Loucy (cell line): ENCODE results near the gene MYCBP.

ENCODE experiments used
- H2AFZ ChIP-seq: fragments of 200-600 bp; sonication (generic); 2 replicates; pipeline ENCODE4 v1.6.0; 2016; ENCODE audit warnings: antibody characterized with exemption, mild to moderate bottlenecking, low read length, moderate library complexity
- H3F3A ChIP-seq: fragments of 200-600 bp; 2 replicates; pipeline ENCODE4 v1.6.0; 2016; ENCODE audit warnings: antibody characterized with exemption, low read depth, mild to moderate bottlenecking
- H3K27me3 ChIP-seq: fragments of 200-600 bp; sonication (generic); 2 replicates; pipeline ENCODE4 v1.6.1; 2014; ENCODE audit warnings: low read length, mild to moderate bottlenecking; ENCODE audit not compliant: insufficient read depth, poor library complexity, severe bottlenecking
- H3K36me3 ChIP-seq: fragments of 200-600 bp; sonication (generic); 2 replicates; pipeline ENCODE4 v1.6.1; 2016; ENCODE audit warnings: low read length; ENCODE audit not compliant: insufficient read depth
- H3K4me1 ChIP-seq: fragments of 200-600 bp; sonication (generic); 2 replicates; pipeline ENCODE4 v1.5.1; 2014; ENCODE audit warnings: low read length, mild to moderate bottlenecking; ENCODE audit not compliant: insufficient read depth, poor library complexity, severe bottlenecking
- H3K4me2 ChIP-seq: fragments of 200-600 bp; sonication (generic); 2 replicates; pipeline ENCODE4 v1.6.0; 2014; ENCODE audit warnings: antibody characterized with exemption, low read length, low read depth, mild to moderate bottlenecking; ENCODE audit not compliant: poor library complexity, severe bottlenecking
- H3K4me3 ChIP-seq: fragments of 200-600 bp; sonication (generic); 2 replicates; pipeline ENCODE4 v1.5.1; 2014; ENCODE audit warnings: low read length, mild to moderate bottlenecking, mixed read lengths; ENCODE audit not compliant: poor library complexity, severe bottlenecking
- H3K79me2 ChIP-seq: fragments of 200-600 bp; sonication (generic); 2 replicates; pipeline ENCODE4 v1.6.1; 2014; ENCODE audit warnings: low read length; ENCODE audit not compliant: insufficient read depth
- H3K9ac ChIP-seq: fragments of 200-600 bp; sonication (generic); 2 replicates; pipeline ENCODE4 v1.6.0; 2014; ENCODE audit warnings: mild to moderate bottlenecking, low read depth, low read length, moderate library complexity; ENCODE audit not compliant: poor library complexity, severe bottlenecking
- H3K9me2 ChIP-seq: fragments of 200-600 bp; sonication (generic); replicated peaks from 2 replicates; pipeline ENCODE4 v1.6.1; 2016; ENCODE audit warnings: low read depth, low read length, mixed read lengths
- H3K9me3 ChIP-seq: fragments of 200-600 bp; sonication (generic); 2 replicates; pipeline ENCODE4 v1.6.1; 2014; ENCODE audit warnings: mild to moderate bottlenecking, antibody characterized with exemption, low read length, low read depth; ENCODE audit not compliant: insufficient read depth
- H4K20me1 ChIP-seq: fragments of 200-600 bp; sonication (generic); 2 replicates; pipeline ENCODE4 v1.6.0; 2014; ENCODE audit warnings: antibody characterized with exemption, low read length, mild to moderate bottlenecking; ENCODE audit not compliant: insufficient read depth, poor library complexity, severe bottlenecking
- EZH2phosphoT487 ChIP-seq: fragments of 200-600 bp; IDR thresholded peaks from 2 replicates; pipeline ENCODE4 v1.6.1; 2018; ENCODE audit warnings: antibody characterized with exemption, mild to moderate bottlenecking, moderate library complexity, borderline replicate concordance
- TF ChIP-seq, protein P1 (sequence below): fragments of 200-600 bp; sonication (generic); conservative IDR thresholded peaks from 2 replicates; pipeline ENCODE4 v1.5.1; 2014; ENCODE audit warnings: mild to moderate bottlenecking, antibody characterized with exemption, low read length

Gene MYCBP

DNA sequence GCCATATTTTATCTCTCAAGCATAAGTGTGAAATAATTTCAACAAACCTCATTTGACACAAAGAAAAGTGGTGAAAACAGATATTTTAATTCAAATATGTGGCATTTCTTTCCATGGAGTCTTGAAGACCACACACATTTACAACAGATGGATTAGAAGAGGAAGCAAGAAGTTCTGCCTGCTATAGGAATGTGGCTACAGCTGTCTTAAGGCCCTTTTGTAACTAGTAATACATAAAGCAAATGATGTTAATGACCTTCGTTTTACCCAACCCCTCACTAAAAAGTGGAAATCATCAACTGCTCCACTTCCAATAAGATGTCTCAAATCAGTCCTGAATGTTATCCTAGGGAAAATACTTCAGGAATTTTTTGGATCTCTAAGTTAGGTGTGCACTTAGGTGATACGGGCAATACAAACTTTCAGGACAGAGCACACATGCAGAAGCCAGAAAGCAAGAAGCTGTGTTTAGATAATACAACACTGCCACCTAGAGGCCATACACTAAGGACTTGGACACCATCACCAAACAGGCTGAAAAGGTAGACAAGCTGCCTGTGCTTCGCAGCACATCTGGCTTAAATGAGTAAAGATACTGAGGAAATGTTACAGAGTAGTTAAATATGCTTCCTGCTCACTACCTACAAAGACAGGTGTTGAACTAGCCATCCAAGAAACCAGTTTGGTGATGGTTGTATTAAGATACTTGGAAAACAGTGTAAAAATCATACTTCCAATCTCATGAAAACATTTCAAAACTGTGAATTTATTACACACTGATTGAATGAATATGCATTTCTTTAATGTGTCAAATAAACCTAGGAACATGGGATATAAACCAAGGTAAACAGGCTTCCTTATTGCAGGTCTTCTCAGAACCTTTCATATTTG, 38.0 kb downstream of the MYCBP start:
- Histone ChIP-seq H3K36me3 (peaks cover 26% of the 10 kb centered on the region; the same call in 1 of the 2 replicates), H4K20me1 (no peaks in the 10 kb centered on the region), H3K27me3 (no peaks in the 10 kb centered on the region), H3K79me2 (no peaks in the 10 kb centered on the region), H3K4me1 (no peaks in the 10 kb centered on the region), H3K9ac (no peak overlapping the region), H3K9me3 (no peaks in the 10 kb centered on the region), H3F3A (no peaks in the 10 kb centered on the region), H3K9me2 (no peaks in the 10 kb centered on the region), H3K4me2 (no peak overlapping the region), H2AFZ (no peak overlapping the region), H3K4me3 (no peak overlapping the region)
- TF ChIP-seq EZH2phosphoT487 = no peak
- TF ChIP-seq, protein P1, sequence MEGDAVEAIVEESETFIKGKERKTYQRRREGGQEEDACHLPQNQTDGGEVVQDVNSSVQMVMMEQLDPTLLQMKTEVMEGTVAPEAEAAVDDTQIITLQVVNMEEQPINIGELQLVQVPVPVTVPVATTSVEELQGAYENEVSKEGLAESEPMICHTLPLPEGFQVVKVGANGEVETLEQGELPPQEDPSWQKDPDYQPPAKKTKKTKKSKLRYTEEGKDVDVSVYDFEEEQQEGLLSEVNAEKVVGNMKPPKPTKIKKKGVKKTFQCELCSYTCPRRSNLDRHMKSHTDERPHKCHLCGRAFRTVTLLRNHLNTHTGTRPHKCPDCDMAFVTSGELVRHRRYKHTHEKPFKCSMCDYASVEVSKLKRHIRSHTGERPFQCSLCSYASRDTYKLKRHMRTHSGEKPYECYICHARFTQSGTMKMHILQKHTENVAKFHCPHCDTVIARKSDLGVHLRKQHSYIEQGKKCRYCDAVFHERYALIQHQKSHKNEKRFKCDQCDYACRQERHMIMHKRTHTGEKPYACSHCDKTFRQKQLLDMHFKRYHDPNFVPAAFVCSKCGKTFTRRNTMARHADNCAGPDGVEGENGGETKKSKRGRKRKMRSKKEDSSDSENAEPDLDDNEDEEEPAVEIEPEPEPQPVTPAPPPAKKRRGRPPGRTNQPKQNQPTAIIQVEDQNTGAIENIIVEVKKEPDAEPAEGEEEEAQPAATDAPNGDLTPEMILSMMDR = peak; percentile 87

DNA sequence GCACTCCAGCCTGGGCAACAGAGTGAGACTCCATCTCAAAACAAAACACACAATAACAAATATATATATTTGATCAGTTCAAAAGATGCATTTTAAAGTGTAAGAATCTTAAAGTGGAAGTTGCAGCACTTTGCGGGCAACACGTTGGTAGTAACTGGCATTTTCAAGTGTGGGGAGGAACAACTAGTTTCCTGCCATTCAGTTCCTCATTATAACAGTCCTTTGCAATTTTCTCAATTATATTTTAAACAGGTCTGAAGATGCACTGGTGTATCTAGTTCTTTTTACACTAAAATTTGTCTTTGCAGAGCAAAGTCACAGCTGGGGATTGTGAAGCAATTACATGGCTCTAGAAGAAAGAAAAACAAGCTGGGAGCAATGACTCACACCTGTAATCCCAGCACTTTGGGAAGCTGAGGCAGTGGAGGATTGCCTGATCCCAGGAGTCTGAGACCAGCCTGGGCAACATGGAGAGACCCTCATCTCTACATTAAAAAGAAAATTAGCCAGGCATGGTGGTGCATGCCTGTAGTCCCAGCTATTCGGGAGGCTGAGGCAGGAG, 38.8 kb downstream of the MYCBP start:
- no peaks in the 10 kb centered on the region for H4K20me1 ChIP-seq
- H2AFZ ChIP-seq = no peak overlapping the region
- no peaks in the 10 kb centered on the region for H3K4me1 ChIP-seq
- H3K36me3 ChIP-seq = peaks cover 20% of the 10 kb centered on the region; the same call in 1 of the 2 replicates
- no peaks in the 10 kb centered on the region for H3K9me3 ChIP-seq
- no peaks in the 10 kb centered on the region for H3K79me2 ChIP-seq
- no peaks in the 10 kb centered on the region for H3K9me2 ChIP-seq
- TF ChIP-seq, protein P1 = no peak
- no peak overlapping the region for H3K4me3 ChIP-seq
- H3K4me2 ChIP-seq = no peak overlapping the region
- no peaks in the 10 kb centered on the region for H3K27me3 ChIP-seq
- H3F3A ChIP-seq = no peaks in the 10 kb centered on the region
- H3K9ac ChIP-seq = no peak overlapping the region

DNA sequence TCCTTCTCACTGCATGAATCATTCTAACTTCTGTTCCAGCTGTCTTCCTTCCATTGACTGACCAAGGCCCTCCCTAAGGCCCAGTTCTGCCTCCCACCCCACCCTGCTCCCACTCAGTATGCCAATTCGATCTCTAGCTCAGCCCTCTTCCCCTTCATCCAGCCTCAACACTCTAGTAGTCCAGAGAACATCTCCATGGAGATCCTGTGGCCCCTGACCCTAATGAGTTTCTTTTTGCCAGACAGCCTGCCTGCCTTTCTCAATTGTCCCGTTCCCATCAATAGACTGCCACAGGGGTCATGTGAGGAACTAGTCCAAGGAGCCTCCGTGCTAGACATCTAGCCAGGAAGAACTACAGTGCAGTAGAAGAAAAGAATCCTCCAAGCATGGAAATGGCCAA, 40.0 kb downstream of the MYCBP start:
- TF ChIP-seq, protein P1 = no peak
- no peak for TF ChIP-seq EZH2phosphoT487
- H3K4me2 ChIP-seq = no peak overlapping the region

More for the DNA sequence above, 40.0 kb downstream of the MYCBP start:
- Histone ChIP-seq H4K20me1 (no peaks in the 10 kb centered on the region), H3K4me3 (no peak overlapping the region), H3F3A (no peaks in the 10 kb centered on the region), H3K9ac (no peak overlapping the region), H3K36me3 (peaks cover 8% of the 10 kb centered on the region; the same call in 1 of the 2 replicates), H3K4me1 (no peaks in the 10 kb centered on the region), H3K9me3 (no peaks in the 10 kb centered on the region), H3K27me3 (no peaks in the 10 kb centered on the region), H2AFZ (no peak overlapping the region), H3K9me2 (no peaks in the 10 kb centered on the region), H3K79me2 (no peaks in the 10 kb centered on the region)
